ENCODE data around the gene CNTNAP1.
A peak's percentile ranks its signal among the peaks of the same experiment; 100 is the strongest.
"Not testable (repeated sequence)": the region's sequence is repeated elsewhere in the genome, so short reads cannot be mapped to it uniquely, and the experiment has no call there.

The CNTNAP1 gene

DNA sequence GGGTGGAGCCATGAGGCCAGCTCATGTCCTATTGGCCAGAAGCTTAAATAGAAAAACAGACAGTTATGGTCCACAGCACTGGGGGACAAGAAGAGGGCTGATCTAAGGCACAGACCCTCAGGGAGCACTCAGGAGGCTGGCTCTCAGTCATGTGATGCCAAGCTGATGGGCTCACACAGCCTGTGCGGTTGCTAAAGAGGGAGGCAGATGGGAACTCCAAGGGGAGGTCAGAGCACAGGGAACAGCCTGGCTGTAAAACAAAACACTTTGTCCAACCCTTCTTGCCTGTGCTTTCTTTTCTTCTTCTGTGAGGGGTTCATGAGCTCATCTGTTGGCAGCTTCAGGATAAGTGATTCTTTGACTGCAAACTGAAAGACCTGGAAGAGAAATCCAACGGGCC is 27.2 kb downstream of the CNTNAP1 start:
- TF ChIP-seq CTCF (IDR thresholded peaks at IDR 0.05; ENCODE audit: low read depth, low read length) (no peak), MAX (IDR thresholded peaks at IDR 0.05; ENCODE audit: low read depth, low read length) (no peak), POLR2A (IDR thresholded peaks at IDR 0.05; ENCODE audit: extremely low read depth, insufficient read length) (no peak), MYC (IDR thresholded peaks at IDR 0.05; ENCODE audit: low read depth, low read length) (no peak)
- no peak overlapping the region for H3K4me3 ChIP-seq (ENCODE audit: low read depth, low read length)
- no peak for DNase-seq (ENCODE audit: low read depth)

DNA sequence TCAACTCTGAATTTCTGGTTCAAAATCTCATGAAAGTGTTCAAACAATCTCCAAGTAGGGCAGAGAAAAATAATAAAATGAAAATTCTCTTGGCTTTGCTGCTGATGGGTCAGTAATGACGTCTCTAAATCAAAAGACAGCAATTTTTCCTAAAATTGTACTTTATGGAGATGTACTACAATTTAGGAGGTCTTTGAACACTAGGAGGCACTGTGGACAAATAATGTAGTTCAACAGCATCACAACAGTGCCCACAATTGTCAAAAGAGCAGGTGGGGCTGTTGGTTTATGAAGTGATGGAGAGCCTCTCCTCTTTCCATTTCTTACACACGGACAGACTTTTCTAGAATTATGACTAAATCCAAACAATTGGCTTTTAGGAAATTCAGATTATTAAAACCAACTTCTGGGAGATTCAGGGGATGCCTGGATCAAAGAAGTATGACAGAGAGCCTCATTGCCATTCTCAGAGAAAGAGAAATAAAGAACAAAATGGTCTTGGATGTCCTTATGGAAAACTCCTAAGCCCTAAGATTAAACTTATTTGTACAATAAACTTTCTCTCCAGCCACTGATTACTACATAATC is 38.8 kb downstream of the CNTNAP1 start:
- H3K4me3 ChIP-seq (ENCODE audit: low read depth, low read length), result no peak overlapping the region
- peak; percentile 68 for DNase-seq (ENCODE audit: low read depth)
- TF ChIP-seq MAX (IDR thresholded peaks at IDR 0.05; ENCODE audit: low read depth, low read length) (no peak), CTCF (IDR thresholded peaks at IDR 0.05; ENCODE audit: low read depth, low read length) (peak; percentile 38)

- H3K4me3 ChIP-seq (ENCODE audit: low read depth, low read length), result no peak overlapping the region
- no peak for DNase-seq (ENCODE audit: low read depth)
Measured at GRCh38 chr17:42723636-42724035, 41.3 kb downstream of the CNTNAP1 start.

DNA sequence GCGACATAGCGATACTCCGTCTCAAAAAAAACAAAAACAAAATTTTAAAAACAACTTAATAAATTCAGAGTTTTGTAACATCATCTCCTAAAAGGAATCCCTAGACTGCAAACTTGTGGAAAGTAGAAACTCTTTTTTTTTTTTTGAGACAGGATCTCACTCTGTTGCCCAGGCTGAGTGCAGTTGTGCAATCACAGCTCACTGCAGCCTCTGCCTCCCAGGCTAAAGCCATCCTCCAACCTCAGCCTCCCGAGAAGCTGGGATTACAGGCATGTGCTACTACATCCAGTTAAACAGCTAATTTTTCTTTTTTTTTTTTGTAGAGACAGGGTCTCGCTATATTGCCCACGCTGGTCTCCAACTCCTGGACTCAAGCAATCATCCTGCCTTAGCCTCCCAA is 42.8 kb downstream of the CNTNAP1 start:
- no peak overlapping the region for H3K4me3 ChIP-seq (ENCODE audit: low read depth, low read length)
- DNase-seq (ENCODE audit: low read depth), result no peak
- TF ChIP-seq MAX (IDR thresholded peaks at IDR 0.05; ENCODE audit: low read depth, low read length), result no peak
- no peak for TF ChIP-seq CTCF (IDR thresholded peaks at IDR 0.05; ENCODE audit: low read depth, low read length)
- no peak for TF ChIP-seq POLR2A (IDR thresholded peaks at IDR 0.05; ENCODE audit: extremely low read depth, insufficient read length)
- TF ChIP-seq MYC (IDR thresholded peaks at IDR 0.05; ENCODE audit: low read depth, low read length), result no peak

More at GRCh38 chr17:42723636-42724035, 41.3 kb downstream of the CNTNAP1 start:
- TF ChIP-seq POLR2A (IDR thresholded peaks at IDR 0.05; ENCODE audit: extremely low read depth, insufficient read length) (no peak), MAX (IDR thresholded peaks at IDR 0.05; ENCODE audit: low read depth, low read length) (no peak), CTCF (IDR thresholded peaks at IDR 0.05; ENCODE audit: low read depth, low read length) (no peak), MYC (IDR thresholded peaks at IDR 0.05; ENCODE audit: low read depth, low read length) (no peak)

- no peak for TF ChIP-seq CTCF (IDR thresholded peaks at IDR 0.05; ENCODE audit: low read depth, low read length)
- no peak for TF ChIP-seq MYC (IDR thresholded peaks at IDR 0.05; ENCODE audit: low read depth, low read length)
- no peak for TF ChIP-seq POLR2A (IDR thresholded peaks at IDR 0.05; ENCODE audit: extremely low read depth, insufficient read length)
- no peak for TF ChIP-seq MAX (IDR thresholded peaks at IDR 0.05; ENCODE audit: low read depth, low read length)
- no peak overlapping the region for H3K4me3 ChIP-seq (ENCODE audit: low read depth, low read length)
- no peak for DNase-seq (ENCODE audit: low read depth)
Measured at GRCh38 chr17:42740699-42741098, 58.4 kb downstream of the CNTNAP1 start.

GRCh38 chr17:42742916-42743315 is 60.6 kb downstream of the CNTNAP1 start:
- H3K4me3 ChIP-seq (ENCODE audit: low read depth, low read length); DNase-seq (ENCODE audit: low read depth): not testable (repeated sequence)

All from NB4 (cell line).